T47D (cell line): Measurements from ENCODE around the gene ARNT2.

Experiments
- DNase-seq, 2 experiments: peaks; one replicate each; pipeline versions ENCODE4 v3.0.0 to v3.0.0-alpha.2; 2011 to 2012; ENCODE audit warnings: low read depth in 1 of 2, low spot score in 1 of 2
- JUND ChIP-seq: IDR thresholded peaks from 2 replicates; pipeline ENCODE4 v1.6.1; 2012; ENCODE audit warnings: low read depth
- in situ Hi-C: cut with HindIII; loops from 2 replicates; pipeline ENCODE4 v1.10.0; 2016; ENCODE audit warnings: low sequenced_read_pairs, low pct_unique_long_range_greater_than_20kb

ARNT2 gene

DNA sequence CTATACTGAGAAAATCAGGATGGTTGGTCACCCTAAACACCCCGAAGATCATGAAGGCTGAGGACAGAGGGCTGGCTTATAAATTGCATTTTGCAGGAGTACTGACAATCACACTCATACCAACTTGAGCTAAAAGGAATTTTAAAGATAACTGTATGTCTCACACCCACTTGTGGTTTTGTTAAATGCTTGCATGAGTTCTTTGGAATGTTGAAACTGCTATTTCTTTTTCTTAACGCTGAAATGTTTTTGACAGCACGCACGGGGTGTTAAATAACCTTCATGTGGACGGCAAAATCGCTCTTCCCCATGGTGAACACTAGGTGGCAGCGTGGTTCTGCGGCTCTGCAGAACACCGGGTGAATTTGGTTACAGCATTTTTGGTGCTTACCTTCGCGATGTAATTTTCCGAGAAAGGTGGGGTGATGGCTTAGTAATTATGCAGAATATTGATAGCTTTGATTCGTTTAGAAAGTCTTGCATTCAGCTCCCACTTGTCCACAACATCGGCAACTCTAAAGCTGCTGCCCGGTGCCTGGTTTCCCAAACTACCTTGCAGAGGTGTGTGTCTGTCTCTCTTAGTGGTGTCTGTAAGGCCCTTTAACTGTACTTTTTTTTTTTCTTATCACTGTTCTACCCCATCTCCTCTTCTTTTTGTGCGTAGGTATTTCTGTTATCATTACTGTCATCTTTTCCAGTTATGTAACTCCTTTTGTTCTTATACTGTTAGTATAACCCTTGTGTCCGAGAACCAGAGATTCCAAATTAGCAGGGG, 51.7 kb downstream of the ARNT2 start:
- DNase-seq, result peak; percentile 53 to 65
- no peak for TF ChIP-seq JUND
- in situ Hi-C loops, result no loop called here

DNA sequence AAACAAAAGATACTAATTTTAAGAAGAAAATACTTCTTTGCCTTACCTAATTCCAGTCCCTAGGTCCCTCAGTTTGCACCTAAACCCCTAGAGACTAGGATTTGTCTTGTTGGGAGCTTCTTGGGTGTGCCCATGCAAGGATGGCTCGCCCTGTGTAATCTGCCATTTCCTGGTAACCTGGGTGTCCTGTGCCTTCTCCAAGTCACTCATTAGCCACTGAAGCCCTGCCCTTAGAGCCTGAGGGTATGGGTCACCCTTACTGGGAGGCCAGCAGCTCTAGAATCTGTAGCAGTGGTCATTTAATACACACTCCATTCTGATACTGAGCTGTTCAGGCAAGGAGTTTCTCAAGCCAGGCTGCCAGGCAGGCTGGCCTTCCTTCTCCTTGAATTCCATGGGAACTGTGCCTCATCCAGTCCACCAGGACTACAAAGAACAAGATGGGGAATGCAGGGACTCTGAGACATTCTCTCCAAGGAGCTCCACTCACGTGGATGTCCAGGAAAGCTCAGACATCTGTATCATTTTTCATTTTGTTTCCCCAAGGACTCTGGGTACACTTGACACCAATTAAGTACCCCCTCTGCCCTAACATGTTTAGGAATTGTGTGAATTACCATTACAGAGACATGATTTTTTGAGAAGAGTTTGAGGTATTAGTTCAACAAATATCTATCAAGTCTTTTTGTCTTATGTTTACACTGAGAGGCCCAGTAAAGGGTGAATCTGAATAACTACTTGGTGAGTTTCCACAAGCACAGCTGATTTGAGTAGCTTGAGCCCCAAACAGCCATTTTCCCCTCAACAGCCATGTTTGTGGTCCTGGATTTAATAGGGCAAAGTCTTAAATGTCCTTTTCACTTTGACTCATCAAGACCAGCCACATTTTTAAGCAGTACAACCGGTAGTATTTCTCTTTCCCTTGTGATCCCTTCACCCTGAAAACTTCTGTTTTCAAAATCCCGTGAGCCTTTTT, 52.6 kb downstream of the ARNT2 start:
- DNase-seq, result no peak
- in situ Hi-C loops, result no loop called here
- no peak for TF ChIP-seq JUND

DNA sequence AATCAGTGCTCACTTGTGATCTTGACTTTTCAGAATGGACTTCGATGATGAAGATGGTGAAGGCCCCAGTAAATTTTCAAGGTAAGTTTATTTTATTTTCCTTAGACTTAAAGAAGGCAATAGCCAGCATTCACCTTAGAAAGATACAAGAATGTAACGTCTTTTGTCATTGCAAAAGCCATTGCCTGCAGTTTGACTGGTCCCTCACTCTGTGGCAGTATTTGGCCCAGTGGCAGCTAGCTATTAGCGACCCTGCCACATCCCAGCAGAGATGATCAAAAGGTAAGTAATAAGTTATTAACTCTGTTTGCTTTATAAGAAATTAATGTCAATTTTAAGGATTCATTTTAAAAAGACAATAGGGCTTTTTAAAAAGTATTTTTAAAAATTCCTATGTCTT, 53.7 kb downstream of the ARNT2 start:
- in situ Hi-C loops, result no loop called here
- TF ChIP-seq JUND, result no peak

DNA sequence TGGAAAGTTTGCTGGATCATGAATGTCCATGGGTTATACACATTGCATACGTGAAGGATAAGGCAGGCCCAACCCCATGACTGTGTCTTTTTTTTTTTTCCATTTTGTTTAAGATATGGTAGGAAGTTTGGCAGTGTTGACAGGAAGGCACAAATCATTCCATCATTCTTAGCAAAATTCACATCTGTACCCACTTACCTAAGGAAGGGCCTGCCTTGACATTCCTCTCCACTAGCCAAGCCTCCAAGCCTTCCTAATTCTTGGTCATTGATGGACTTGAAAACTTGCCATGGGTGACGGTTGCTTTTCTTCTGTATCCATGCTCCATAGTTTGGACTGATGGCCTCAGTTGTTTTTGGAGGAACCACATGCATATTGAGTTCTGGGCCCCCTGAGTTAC, 54.4 kb downstream of the ARNT2 start:
- no peak for DNase-seq
- no peak for TF ChIP-seq JUND

More for the DNA sequence above, 53.7 kb downstream of the ARNT2 start:
- DNase-seq, result no peak

DNA sequence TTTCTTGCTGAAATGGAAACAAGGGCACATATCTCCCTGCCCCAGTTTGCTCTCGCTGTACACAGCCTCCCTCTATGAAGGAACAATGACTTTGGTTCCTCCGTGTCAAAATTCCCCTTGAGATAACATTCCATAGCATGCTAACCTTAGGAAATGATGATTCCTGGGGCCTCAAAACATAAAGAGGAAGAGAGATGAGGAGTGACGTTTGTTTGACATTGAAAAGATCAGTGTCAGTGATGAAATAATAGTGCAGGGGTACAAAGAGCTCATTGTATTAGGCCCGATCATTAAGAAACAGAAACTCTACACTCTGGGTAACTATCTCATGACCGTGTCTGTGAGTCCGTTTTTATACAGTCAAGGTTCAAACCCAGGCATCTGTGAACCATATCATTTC, 55.2 kb downstream of the ARNT2 start:
- DNase-seq, result no peak
- in situ Hi-C loops, result no loop called here
- no peak for TF ChIP-seq JUND

More for the DNA sequence above, 54.4 kb downstream of the ARNT2 start:
- in situ Hi-C loops, result no loop called here

DNA sequence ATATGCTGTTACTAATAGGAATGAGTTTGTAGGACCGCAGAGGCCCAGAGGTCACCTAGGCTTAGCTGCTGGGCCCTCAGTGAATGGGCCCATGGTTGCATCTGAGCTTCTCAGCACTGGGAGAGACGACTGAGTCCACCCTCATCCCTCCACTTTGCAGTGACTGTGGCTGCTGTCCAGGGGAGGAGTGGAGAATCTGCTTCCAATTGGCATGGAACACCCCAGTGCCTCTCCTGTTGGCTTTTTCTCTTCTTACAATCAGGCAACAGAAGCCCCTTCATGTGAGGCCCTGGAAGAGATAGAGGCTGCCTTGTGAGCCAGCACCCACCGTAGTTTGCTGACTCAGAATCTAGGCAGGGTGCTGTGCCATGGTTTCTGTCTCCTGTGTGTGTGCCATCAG, 55.6 kb downstream of the ARNT2 start:
- no peak for DNase-seq
- TF ChIP-seq JUND, result no peak
- in situ Hi-C loops, result no loop called here

DNA sequence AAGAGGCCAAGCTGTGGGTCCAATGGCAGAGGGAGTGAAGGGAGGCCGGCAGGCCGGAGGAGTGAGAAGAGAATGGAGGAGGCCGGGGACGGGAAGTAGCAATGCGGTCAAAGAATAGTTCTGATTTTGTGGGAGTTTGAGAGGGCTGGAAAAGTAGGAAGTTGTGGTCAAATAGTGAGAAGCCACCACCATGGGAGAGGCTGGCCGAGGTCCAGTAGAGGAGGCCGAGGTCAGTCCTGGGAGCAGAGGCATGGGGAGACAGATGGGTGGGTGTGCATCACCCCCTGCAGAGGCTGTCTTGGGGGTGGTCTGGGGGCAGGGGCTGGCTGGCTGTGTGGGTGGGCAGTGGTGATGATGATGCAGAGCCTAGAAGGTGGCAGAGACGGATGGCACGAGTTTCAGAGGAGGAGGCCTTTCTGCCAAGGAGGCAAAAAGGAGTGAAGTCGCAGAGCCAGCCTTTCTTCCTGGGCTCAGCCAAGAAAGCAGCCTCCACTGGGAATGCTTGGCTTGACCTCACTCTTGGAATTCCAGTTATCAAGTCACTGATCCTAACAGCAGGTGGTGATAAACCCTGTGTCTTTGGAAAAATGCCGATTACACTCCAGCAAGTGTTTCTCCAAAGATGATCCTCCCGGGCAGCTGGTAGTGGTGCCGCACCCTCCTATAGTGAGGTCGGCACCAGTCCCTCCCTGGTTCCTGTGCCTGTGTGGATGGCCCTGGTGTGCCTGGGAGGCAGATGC, 57.3 kb downstream of the ARNT2 start:
- in situ Hi-C loops, result no loop called here

DNA sequence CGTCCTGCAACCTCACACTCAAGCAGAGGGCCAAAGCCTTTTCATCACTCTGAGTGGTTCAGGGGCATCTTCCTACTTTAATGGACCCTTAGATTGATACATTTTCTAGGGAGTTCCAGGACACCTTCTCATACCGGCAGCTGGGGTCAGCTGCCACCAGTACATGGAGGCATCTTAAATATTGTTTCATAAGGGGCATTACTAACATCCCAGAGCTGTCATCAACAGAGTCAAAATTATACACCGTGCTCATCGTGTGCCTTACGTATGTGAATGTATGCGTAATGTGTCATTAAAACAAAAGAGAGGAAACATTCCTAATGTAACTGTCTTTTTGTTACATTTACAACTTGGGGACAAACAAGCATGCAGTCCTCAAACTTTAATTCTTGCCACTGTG, 57.9 kb downstream of the ARNT2 start:
- in situ Hi-C loops, result no loop called here
- no peak for TF ChIP-seq JUND
- no peak for DNase-seq

More for the DNA sequence above, 57.3 kb downstream of the ARNT2 start:
- no peak for TF ChIP-seq JUND
- DNase-seq, result no peak

DNA sequence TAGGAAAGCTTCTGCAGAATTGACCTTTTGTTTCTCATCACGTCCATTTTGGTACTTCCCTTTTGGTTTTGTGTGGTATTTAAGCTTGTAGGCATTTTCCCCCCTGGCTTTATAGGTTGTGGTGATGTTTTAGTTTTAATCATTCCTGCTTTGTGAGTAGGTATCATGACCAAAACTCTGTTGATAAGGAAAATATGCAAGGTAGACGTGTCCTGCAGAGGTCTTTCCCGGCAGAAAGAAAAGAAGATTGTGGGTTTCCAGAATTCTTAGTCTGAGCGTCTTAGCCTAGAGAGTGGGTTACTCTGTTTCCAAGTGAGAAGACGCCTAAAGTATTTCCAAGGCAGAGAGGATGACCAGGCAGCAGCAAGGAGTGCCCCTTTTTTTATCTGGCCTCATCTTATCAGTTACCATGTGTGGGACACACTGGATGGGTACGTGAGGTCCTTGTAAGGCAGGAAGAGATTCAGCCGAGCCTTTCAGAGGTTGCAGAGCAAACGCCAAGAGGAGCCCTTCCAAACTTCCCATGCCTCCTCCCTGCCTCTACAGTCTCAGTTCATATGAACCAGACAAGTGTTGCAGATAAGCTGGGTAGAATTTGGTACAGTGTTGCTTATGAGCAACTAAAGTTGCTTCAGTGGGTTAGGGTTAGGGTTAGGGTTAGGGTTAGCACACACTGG, 58.8 kb downstream of the ARNT2 start:
- in situ Hi-C loops, result no loop called here
- no peak for DNase-seq

DNA sequence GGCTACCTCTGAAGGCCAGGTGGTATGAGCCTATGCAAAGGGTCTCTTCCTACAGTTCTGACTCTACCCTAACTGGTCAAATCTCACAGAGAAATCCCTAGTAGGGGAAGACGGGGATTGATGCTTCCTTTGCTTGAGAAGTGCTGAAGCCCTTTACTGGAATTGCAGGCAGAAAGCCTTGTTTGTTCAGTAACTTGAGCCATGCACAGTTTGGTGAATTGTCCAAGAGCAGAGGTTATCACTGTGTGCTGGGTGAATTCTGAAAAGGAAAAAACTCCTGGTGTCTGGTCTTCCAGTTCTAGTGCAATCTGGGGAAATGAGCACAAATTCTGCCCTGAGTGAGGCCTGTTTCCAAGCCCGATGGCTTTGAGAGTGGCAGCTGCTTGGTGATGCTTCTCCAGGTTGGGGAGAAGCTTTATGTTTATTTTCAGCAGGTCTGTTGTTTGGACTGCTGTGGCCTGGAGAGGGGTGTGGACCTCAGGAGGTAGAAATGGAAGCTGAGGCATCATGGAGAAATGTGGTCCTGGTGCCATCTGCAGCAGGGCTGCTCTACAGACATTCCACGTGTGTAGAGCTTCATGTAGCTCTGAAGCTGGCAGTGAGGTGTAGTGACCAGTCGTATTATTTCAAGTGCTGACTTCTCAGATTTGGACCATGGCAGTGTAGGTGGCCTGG, 60.9 kb downstream of the ARNT2 start:
- TF ChIP-seq JUND, result no peak
- in situ Hi-C loops, result no loop called here
- no peak for DNase-seq

More for the DNA sequence above, 58.8 kb downstream of the ARNT2 start:
- TF ChIP-seq JUND, result no peak

DNA sequence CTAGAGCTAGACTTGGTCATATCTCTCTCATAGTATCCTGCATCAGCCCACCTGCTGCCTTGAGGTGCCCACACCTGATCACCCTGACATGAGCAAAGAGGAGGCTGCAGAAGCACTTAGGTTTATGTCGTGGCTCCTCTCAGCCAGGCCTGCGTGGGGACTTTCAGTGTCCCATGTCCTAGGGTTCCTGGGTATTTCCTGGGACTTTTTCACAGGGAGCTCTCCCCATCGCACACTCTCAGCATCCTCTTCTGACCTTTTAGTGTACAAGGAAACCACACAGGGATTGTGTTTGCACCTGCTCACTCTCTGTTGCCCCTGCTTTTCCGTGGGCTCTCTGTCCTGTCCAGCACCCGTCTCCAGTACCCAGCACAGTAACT, 61.4 kb downstream of the ARNT2 start:
- no peak for TF ChIP-seq JUND
- no peak for DNase-seq
- in situ Hi-C loops, result no loop called here
